ENCODE results near the gene EML1.

Gene EML1

DNA sequence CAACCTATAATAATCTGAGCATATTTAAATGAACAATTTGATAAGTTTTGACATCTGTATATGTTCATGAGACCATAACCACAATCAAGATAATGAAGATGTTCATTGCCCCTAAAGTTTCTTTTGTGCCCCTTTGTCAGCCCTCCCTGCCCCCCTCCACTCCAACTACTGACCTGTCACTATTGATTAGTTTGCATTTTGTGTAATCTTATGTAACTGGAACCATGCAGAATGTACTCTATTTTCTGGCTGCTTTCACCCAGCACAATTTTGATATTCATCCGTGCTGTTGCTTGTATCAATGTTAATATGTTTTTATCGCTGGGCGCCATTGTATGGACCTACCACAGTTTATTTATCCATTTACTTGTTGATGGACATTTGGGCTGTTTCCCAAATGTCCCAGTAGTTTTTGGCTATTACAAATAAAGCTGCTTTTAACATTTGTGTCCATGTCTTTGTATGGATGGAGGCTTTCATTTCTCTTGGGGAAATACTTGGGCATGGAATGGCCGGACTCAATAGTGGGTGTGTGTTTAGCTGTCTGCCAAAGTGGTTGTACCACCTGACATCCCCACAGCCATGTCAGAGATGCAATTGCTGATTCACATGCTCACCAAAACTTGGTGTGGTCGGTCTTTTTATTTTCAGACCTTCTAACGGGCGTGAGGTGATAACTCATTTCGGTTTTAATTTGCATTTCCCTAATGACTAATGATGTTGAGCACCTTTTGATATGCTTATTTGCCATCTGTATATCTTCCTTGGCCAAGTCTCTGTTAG, 38.9 kb downstream of the EML1 start:
- DNase-seq = no peak

DNA sequence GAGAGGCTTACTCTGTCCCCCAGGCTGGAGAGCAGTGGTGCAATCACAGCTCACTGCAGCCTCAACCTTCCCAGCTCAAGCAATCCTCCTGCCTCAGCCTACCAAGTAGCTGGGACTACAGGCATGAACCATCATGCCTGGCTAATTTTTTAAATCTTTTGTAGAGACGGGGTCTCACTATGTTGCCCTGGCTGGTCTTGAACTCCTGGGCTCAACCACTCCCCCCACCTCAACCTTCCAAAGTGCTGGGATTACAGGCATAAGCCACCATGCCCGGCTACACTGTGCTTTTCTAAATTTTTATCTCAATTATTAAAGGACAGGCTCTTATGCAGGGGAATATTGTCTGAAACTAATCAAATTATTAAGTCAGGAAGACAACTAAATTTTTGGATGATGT, 44.6 kb downstream of the EML1 start:
- DNase-seq = no peak

DNA sequence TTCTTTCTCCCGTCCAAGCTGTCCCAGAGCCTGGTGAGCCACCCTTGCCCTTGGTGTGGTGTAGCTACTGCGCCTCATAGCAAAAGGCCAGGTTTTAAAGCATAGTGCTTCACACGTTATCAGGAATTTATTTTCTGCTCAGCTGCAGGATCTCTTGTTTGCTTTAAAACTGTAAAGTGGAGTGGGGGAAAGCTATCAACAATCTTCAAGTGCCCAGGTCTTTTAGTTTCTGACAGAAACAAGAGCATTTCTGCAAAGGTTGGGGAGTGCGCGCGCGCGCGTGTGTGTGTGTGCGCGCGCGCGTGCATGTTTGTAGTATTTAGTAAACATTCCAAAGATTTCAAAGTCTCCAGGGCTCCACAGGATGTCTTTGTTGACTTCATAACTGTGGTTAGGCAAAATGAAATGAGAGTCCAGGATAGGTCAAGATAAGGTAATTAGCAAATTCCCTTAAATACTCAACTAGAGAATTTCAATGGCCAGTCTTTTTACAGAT, 45.5 kb downstream of the EML1 start:
- DNase-seq = no peak

DNA sequence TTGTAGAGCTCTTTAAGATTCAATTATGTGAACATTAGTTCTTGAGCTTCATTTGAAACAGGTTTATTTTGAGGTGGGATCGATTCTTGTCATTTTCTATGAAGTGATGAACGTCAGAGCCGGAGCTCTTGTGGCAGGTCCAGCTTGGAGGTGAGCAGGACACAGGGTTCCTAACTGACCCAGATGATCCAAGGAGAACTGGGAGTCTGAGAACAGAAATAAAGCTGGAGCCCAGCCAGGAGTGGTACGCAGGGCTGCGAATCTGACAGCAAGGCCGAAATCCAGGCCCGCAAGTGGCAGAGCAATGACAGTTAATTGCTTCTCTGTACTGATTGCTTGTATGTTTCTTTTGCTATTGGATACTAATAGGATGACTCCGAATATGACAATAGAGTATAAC, 46.5 kb downstream of the EML1 start:
- DNase-seq = no peak

- DNase-seq = no peak
Observed at GRCh38 chr14:99840265-99840664, 47.1 kb downstream of the EML1 start.

- no peak for DNase-seq
Observed at GRCh38 chr14:99840774-99841305, 47.6 kb downstream of the EML1 start.

GRCh38 chr14:99841436-99842071, 48.3 kb downstream of the EML1 start:
- no peak for DNase-seq

DNA sequence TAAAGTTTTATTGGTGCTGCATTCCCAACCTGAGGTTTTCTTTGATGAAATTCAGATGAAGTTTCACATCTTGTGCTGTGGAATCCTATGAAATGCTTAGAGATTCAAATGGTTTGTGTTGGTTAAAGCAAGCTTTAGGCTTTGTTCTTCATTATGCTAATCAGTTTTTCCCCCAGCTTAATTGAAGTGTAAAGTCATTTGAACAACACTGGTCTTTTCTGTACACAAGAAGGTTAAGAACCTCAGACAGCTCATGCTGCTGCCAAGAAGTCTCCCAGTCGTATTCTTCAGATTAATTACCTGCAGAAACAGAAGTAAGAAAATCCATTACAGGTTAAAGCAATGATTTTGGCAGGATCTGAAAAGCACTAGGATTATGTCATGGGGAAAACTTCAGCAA, 48.9 kb downstream of the EML1 start:
- DNase-seq = no peak

GRCh38 chr14:99846808-99847207, 53.6 kb downstream of the EML1 start:
- DNase-seq = no peak

- DNase-seq = no peak
Observed at GRCh38 chr14:99850709-99851108, 57.5 kb downstream of the EML1 start.

GRCh38 chr14:99852578-99852977, 59.4 kb downstream of the EML1 start:
- DNase-seq = no peak

- no peak for DNase-seq
Observed at GRCh38 chr14:99853206-99853605, 60.0 kb downstream of the EML1 start.

GRCh38 chr14:99854831-99855230, 61.6 kb downstream of the EML1 start:
- no peak for DNase-seq

- no peak for DNase-seq
Observed at GRCh38 chr14:99855271-99855670, 62.1 kb downstream of the EML1 start.

DNA sequence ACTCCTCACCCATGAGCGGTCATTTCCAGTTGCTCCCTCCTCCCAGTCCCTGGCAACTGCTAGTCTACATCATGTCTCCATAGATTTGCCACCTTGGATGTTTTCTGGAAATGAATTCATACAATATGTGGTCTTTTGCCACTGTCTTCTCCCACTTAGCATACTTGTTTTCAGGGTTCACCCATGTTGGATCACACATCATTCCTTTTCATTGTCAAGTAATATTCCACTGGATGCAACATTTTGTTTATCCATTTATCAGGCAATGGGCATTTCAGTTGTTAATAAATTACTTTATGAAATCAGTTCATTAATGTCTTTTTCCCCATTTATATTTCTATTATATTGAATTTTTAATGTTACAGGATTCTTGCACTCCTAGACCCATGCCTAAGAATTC, 64.3 kb downstream of the EML1 start:
- no peak for DNase-seq

GRCh38 chr14:99860219-99860618, 67.0 kb downstream of the EML1 start:
- DNase-seq = no peak

DNA sequence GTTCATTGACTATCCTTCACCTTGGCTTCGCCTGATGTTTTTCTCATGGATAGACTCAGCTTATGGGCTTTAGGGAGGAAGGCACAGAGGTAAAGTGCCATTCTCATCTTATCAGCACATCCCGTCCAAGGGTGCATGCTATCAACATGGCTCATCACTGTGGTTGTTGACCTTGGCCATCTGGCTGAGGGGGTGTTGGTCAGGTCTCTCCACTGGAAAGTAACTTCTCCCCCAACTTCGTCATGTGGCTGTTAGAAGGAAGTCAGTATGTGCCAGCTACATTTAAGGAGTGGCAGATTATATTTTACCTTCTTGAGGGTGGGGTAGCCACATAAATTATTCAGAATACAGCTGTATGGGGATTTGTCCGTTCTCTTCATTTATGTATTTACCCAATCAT, 68.9 kb downstream of the EML1 start:
- DNase-seq = no peak

DNA sequence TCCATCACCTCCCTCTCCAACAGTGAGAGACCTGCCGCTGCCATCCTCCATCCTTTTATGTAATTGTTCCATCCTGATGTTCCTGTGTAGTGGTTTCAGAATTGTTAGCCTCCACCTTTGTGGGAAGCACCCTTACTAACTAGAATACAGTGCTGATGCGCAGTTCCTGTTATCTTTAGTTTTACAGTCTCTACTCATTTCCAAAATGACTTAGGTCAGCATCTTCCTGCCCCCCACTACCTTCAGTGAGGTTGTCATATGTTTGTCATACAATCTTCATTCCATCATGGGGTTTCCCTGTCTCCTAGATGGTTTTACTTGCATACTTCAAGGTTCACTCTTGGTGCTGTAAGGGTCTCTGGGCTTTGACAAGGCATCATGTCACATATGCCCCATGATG, 69.8 kb downstream of the EML1 start:
- no peak for DNase-seq

DNA sequence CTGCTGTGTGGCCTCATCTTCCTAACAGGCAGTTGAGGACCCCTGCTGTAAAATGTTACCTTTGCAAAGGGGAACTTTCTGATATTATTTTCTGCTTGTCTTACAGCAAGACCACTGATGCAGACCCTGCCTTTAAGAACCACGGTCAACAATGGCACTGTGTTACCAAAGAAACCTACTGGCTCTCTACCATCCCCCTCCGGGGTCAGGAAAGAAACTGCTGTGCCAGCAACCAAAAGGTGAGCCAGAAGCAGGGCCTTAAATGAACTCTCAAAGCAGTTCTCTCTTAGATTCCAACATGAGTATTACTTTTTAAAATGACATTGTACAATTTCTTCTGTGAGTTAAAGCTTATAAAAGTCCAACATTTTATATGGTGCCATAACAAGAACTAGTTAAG, 72.2 kb downstream of the EML1 start:
- no peak for DNase-seq

DNA sequence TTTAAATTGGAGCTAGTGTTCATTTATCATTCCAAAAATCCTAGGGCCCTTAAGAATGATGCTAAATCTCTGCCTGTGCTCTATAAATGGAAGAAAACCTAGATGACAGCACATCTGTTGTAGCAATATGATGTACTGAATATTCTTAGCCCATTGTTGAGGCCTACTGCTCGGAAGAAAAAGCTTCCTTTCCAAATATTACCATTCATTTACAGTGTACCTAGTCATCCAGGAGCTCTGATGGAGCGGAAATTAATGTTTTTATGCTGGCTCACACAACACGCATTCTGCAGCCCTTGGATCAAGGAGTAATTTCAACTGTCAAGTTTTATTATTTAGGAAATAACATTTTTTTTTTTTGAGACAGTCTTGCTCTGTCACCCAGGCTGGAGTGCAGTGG, 77.4 kb downstream of the EML1 start:
- no peak for DNase-seq

- DNase-seq = no peak
Observed at GRCh38 chr14:99871771-99872170, 78.6 kb downstream of the EML1 start.

DNA sequence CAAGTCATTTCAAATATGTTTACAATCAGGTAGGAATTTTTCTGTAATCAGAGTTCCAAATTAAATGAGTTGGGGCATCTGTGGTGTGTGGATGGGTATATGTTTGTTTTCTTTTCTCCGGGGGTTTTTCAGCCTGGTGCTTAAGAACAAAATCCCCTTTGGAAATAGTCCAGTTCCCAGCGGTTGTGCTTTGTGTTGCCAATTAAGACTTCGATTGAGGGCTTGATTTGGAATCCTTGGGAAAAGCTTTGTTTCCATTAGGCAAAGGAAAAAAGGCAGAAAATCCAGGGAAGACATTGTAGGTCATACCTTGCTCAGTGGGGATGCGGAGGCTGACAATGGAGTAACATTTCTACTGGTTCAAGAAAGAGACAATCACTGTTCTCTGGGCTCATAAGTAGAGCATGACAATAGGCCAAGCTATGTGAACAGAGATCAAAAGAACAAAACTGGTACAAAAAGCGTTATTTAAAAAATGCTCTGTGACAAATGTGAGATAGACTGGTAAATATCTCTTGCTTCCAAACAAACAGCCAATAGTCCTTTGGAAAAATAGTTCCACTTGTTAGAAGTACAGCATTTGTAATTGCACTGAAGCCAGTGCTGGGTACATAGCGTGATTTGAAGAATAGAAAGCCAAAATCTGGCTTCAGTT, 79.7 kb downstream of the EML1 start:
- DNase-seq = no peak

DNA sequence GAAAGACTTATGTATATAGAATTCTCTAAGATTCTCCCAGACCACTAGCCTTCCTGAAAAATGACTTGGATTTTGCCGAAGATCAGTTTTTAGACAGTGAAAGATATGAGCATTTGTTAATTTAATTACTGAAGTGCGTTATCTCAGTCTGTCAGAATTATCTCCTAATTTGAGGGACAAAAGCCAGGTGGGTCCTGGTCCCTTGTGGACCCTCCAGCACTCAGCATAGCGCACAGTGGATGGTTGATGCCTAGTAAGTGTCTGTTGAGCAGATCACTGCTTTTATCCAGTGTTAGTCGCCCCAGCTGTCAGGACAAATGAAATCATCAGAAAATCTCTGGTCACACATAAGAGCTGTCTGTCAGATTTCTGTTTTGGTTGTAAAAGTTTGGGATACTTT, 80.4 kb downstream of the EML1 start:
- DNase-seq = no peak

DNA sequence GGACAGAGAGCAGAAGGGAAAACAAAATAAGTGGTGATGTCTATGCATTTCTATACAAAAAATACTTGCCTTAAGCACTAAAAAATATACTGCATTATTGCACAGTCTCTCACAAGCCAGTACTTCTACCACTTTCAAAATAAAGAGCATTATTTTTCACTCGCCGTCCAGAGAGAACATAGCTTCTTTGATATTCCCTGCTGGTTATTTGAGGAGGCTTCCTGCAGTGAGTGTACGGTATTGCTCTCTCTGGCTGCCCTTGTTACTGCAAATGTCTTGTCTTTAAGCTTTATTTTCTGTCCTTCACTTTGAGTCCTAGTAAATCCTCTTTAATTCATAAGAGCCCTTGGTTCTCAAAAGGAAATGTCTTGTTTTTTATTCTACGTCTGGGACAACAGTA, 81.1 kb downstream of the EML1 start:
- no peak for DNase-seq

All from GOT3 (cell line).